Measurements from ENCODE around the gene KANSL1.
A peak's percentile ranks its signal among the peaks of the same experiment; 100 is the strongest.

The KANSL1 gene

GRCh38 chr17:46166692-46167249, 26.5 kb downstream of the KANSL1 start:
- DNase-seq (ENCODE audit: low read depth) = no peak

GRCh38 chr17:46163929-46164594, 29.2 kb downstream of the KANSL1 start:
- no peak for DNase-seq (ENCODE audit: low read depth)

- no peak for DNase-seq (ENCODE audit: low read depth)
Measured at GRCh38 chr17:46163316-46163715, 29.9 kb downstream of the KANSL1 start.

GRCh38 chr17:46162866-46163265, 30.4 kb downstream of the KANSL1 start:
- no peak for DNase-seq (ENCODE audit: low read depth)

- DNase-seq (ENCODE audit: low read depth) = no peak
Measured at GRCh38 chr17:46160169-46160568, 33.1 kb downstream of the KANSL1 start.

- no peak for DNase-seq (ENCODE audit: low read depth)
Measured at GRCh38 chr17:46159686-46160085, 33.5 kb downstream of the KANSL1 start.

GRCh38 chr17:46158323-46159296, 34.6 kb downstream of the KANSL1 start:
- no peak for DNase-seq (ENCODE audit: low read depth)

GRCh38 chr17:46157443-46158062, 35.7 kb downstream of the KANSL1 start:
- no peak for DNase-seq (ENCODE audit: low read depth)

- no peak for DNase-seq (ENCODE audit: low read depth)
Measured at GRCh38 chr17:46154151-46154816, 38.9 kb downstream of the KANSL1 start.

GRCh38 chr17:46152423-46152822, 40.8 kb downstream of the KANSL1 start:
- DNase-seq (ENCODE audit: low read depth) = no peak

- DNase-seq (ENCODE audit: low read depth) = no peak
Measured at GRCh38 chr17:46151762-46152161, 41.5 kb downstream of the KANSL1 start.

- DNase-seq (ENCODE audit: low read depth) = peak; percentile 12
Measured at GRCh38 chr17:46150216-46150963, 42.8 kb downstream of the KANSL1 start.

- DNase-seq (ENCODE audit: low read depth) = no peak
Measured at GRCh38 chr17:46148247-46148646, 45.0 kb downstream of the KANSL1 start.

- no peak for DNase-seq (ENCODE audit: low read depth)
Measured at GRCh38 chr17:46147296-46147695, 45.9 kb downstream of the KANSL1 start.

- DNase-seq (ENCODE audit: low read depth) = no peak
Measured at GRCh38 chr17:46144246-46144645, 49.0 kb downstream of the KANSL1 start.

GRCh38 chr17:46143827-46144236, 49.4 kb downstream of the KANSL1 start:
- DNase-seq (ENCODE audit: low read depth) = no peak

- DNase-seq (ENCODE audit: low read depth) = no peak
Measured at GRCh38 chr17:46141645-46142044, 51.6 kb downstream of the KANSL1 start.

GRCh38 chr17:46140645-46141197, 52.5 kb downstream of the KANSL1 start:
- DNase-seq (ENCODE audit: low read depth) = no peak

- DNase-seq (ENCODE audit: low read depth) = no peak
Measured at GRCh38 chr17:46139432-46140210, 53.6 kb downstream of the KANSL1 start.

- no peak for DNase-seq (ENCODE audit: low read depth)
Measured at GRCh38 chr17:46138473-46138872, 54.8 kb downstream of the KANSL1 start.
